ENCODE data around the gene SCGB1D4.
"Not testable (repeated sequence)": the region's sequence is repeated elsewhere in the genome, so short reads cannot be mapped to it uniquely, and the experiment has no call there.

The SCGB1D4 gene

GRCh38 chr11:62298975-62299374 is at the start of gene SCGB1D4:
TSS of gene SCGB1D4 (minus strand) at chr11:62299075. CDS start at chr11:62299010, 65 bp downstream.
- no peak for TF ChIP-seq CTCF (conservative IDR thresholded peaks at IDR 0.05)
- no peak within 1 kb of the TSS for H3K27ac ChIP-seq

DNA sequence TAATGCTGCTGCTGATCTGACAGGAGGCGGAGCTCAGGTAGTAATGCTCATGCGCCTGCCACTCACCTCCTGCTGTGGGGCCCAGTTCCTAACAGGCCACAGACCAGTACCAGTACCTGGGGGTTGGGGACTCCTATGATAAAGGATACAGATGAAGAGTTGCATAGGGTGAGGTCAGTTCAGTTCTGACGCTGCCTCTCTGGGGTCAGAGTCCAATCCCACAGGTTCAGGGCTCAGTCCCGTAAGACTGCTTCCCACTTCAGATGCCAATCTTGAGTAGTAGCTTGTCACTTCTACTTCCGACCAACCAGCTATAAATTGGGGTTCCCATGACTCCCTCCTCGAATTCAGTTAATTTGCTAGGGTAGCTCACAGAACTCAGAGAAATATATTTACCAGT is 47.0 kb upstream of the SCGB1D4 start:
- TF ChIP-seq CTCF (conservative IDR thresholded peaks at IDR 0.05), result no peak
- no peak overlapping the region for H3K27ac ChIP-seq

DNA sequence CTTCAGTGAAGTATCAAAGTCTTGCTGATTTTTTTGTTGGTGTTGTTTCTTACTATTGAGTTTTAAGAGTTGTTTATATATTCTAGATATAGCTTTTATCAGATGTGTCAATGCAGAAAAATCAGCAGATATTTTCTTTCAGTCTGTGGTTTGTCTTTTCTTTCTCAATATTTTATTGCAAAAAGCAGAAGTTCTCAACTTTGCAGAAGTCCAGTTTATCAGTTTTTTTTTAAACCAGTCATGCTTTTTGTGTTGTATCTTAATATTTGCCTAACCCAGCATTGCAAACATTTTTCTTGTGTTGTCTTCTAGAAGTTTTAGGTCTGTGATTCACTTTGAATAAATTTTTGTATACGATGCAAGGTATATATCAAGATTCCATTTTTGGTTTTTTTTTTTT is 45.3 kb upstream of the SCGB1D4 start:
- H3K27ac ChIP-seq, result no peak overlapping the region
- TF ChIP-seq CTCF (conservative IDR thresholded peaks at IDR 0.05), result no peak

- not testable (repeated sequence) for H3K27ac ChIP-seq
Observed at GRCh38 chr11:62343646-62344190, 44.8 kb upstream of the SCGB1D4 start.

DNA sequence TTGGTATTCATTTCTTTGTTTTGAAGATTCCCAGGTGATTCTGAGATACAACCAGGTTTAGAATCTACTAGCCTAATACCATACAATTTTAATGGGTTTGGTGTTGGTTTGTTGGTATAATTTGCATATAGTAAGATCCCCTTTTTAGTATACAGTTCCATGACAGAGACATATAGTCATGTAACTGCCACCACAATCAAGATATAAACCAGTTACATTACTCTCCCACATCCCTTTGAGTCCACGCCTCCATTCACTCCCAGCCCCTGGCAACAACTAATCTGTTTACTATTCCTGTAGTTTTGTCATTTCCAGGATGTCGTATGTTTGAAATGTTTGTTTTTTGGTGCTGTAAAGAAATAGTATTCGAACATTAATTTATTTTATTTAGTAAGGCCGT is 42.7 kb upstream of the SCGB1D4 start:
- peak overlapping the region; percentile 53 for H3K27ac ChIP-seq
- no peak for TF ChIP-seq CTCF (conservative IDR thresholded peaks at IDR 0.05)

- TF ChIP-seq CTCF (conservative IDR thresholded peaks at IDR 0.05), result peak; percentile 86
- H3K27ac ChIP-seq, result peak overlapping the region; percentile 53
Observed at GRCh38 chr11:62340269-62340901, 41.5 kb upstream of the SCGB1D4 start.

DNA sequence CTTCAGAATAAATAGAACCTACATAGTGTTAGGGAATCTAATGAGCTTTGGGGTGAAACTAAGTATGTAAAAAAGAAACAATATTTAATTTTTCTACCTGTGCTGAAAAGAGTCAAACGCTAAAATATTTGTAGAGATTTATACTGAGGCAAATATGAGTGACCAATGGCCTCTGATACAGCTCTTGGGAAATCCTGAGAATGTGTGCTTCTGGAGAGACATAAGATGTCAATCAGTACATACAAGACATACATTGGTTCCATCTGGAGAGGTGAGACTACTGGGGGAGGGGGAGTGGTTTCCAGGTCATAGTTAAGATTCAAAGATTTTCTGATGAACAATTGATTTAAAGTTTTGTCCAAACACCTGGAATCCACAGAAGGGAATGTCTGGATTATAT is 39.3 kb upstream of the SCGB1D4 start:
- no peak for TF ChIP-seq CTCF (conservative IDR thresholded peaks at IDR 0.05)
- peak overlapping the region; percentile 78 for H3K27ac ChIP-seq

All from VCaP (cell line).